ENCODE data around the gene HDAC4.

The HDAC4 gene

GRCh38 chr2:239267288-239267951 lies 133.4 kb downstream of the HDAC4 start:
- no peaks in the 10 kb centered on the region for H3K36me3 ChIP-seq (ENCODE audit: control insufficient read depth, insufficient read depth, low read length, severe bottlenecking)
- peaks cover 52% of the 10 kb centered on the region for H3K4me1 ChIP-seq (ENCODE audit: control insufficient read depth, insufficient read depth, low read length)
- H3K4me3 ChIP-seq (ENCODE audit: low read length) = no peak overlapping the region
- peak overlapping the region; percentile 13 for H3K9ac ChIP-seq (ENCODE audit: low read length)
- H3K9me3 ChIP-seq (ENCODE audit: control insufficient read depth, low read length) = no peaks in the 10 kb centered on the region
- H3K27me3 ChIP-seq (replicated peaks; ENCODE audit: control insufficient read depth, insufficient read depth, low read length) = no peaks in the 10 kb centered on the region
- DNase-seq (ENCODE audit: low read depth) = peak; percentile 64

GRCh38 chr2:239266779-239267287 lies 134.0 kb downstream of the HDAC4 start:
- Histone ChIP-seq H3K4me1 (ENCODE audit: control insufficient read depth, insufficient read depth, low read length) (peaks cover 52% of the 10 kb centered on the region), H3K4me3 (ENCODE audit: low read length) (no peak overlapping the region), H3K36me3 (ENCODE audit: control insufficient read depth, insufficient read depth, low read length, severe bottlenecking) (no peaks in the 10 kb centered on the region), H3K9me3 (ENCODE audit: control insufficient read depth, low read length) (no peaks in the 10 kb centered on the region), H3K27me3 (replicated peaks; ENCODE audit: control insufficient read depth, insufficient read depth, low read length) (no peaks in the 10 kb centered on the region), H3K9ac (ENCODE audit: low read length) (no peak overlapping the region)
- DNase-seq (ENCODE audit: low read depth) = no peak

GRCh38 chr2:239266434-239266766 lies 134.4 kb downstream of the HDAC4 start:
- Histone ChIP-seq H3K9ac (ENCODE audit: low read length) (no peak overlapping the region), H3K27me3 (replicated peaks; ENCODE audit: control insufficient read depth, insufficient read depth, low read length) (no peaks in the 10 kb centered on the region), H3K9me3 (ENCODE audit: control insufficient read depth, low read length) (no peaks in the 10 kb centered on the region), H3K36me3 (ENCODE audit: control insufficient read depth, insufficient read depth, low read length, severe bottlenecking) (no peaks in the 10 kb centered on the region), H3K4me3 (ENCODE audit: low read length) (no peak overlapping the region), H3K4me1 (ENCODE audit: control insufficient read depth, insufficient read depth, low read length) (peaks cover 49% of the 10 kb centered on the region)
- DNase-seq (ENCODE audit: low read depth) = no peak

GRCh38 chr2:239265681-239266433 lies 135.0 kb downstream of the HDAC4 start:
- Histone ChIP-seq H3K4me1 (ENCODE audit: control insufficient read depth, insufficient read depth, low read length) (peaks cover 46% of the 10 kb centered on the region), H3K27me3 (replicated peaks; ENCODE audit: control insufficient read depth, insufficient read depth, low read length) (no peaks in the 10 kb centered on the region), H3K4me3 (ENCODE audit: low read length) (no peak overlapping the region), H3K9me3 (ENCODE audit: control insufficient read depth, low read length) (no peaks in the 10 kb centered on the region), H3K9ac (ENCODE audit: low read length) (no peak overlapping the region), H3K36me3 (ENCODE audit: control insufficient read depth, insufficient read depth, low read length, severe bottlenecking) (no peaks in the 10 kb centered on the region)
- DNase-seq (ENCODE audit: low read depth) = no peak

- DNase-seq (ENCODE audit: low read depth) = peak; percentile 20
- no peaks in the 10 kb centered on the region for H3K36me3 ChIP-seq (ENCODE audit: control insufficient read depth, insufficient read depth, low read length, severe bottlenecking)
- H3K4me1 ChIP-seq (ENCODE audit: control insufficient read depth, insufficient read depth, low read length) = peaks cover 46% of the 10 kb centered on the region
- no peak overlapping the region for H3K4me3 ChIP-seq (ENCODE audit: low read length)
- H3K27me3 ChIP-seq (replicated peaks; ENCODE audit: control insufficient read depth, insufficient read depth, low read length) = no peaks in the 10 kb centered on the region
- H3K9ac ChIP-seq (ENCODE audit: low read length) = no peak overlapping the region
- no peaks in the 10 kb centered on the region for H3K9me3 ChIP-seq (ENCODE audit: control insufficient read depth, low read length)
Observed at GRCh38 chr2:239264838-239265651, 135.8 kb downstream of the HDAC4 start.

- H3K9ac ChIP-seq (ENCODE audit: low read length) = peak overlapping the region; percentile 16
- no peaks in the 10 kb centered on the region for H3K9me3 ChIP-seq (ENCODE audit: control insufficient read depth, low read length)
- peaks cover 46% of the 10 kb centered on the region for H3K4me1 ChIP-seq (ENCODE audit: control insufficient read depth, insufficient read depth, low read length)
- no peak for DNase-seq (ENCODE audit: low read depth)
- H3K36me3 ChIP-seq (ENCODE audit: control insufficient read depth, insufficient read depth, low read length, severe bottlenecking) = no peaks in the 10 kb centered on the region
- H3K4me3 ChIP-seq (ENCODE audit: low read length) = no peak overlapping the region
- no peaks in the 10 kb centered on the region for H3K27me3 ChIP-seq (replicated peaks; ENCODE audit: control insufficient read depth, insufficient read depth, low read length)
Observed at GRCh38 chr2:239264492-239264837, 136.4 kb downstream of the HDAC4 start.

GRCh38 chr2:239263669-239264491 lies 136.9 kb downstream of the HDAC4 start:
- Histone ChIP-seq H3K4me3 (ENCODE audit: low read length) (no peak overlapping the region), H3K27me3 (replicated peaks; ENCODE audit: control insufficient read depth, insufficient read depth, low read length) (no peaks in the 10 kb centered on the region), H3K36me3 (ENCODE audit: control insufficient read depth, insufficient read depth, low read length, severe bottlenecking) (no peaks in the 10 kb centered on the region), H3K9me3 (ENCODE audit: control insufficient read depth, low read length) (no peaks in the 10 kb centered on the region), H3K9ac (ENCODE audit: low read length) (peak overlapping the region; percentile 16), H3K4me1 (ENCODE audit: control insufficient read depth, insufficient read depth, low read length) (peaks cover 46% of the 10 kb centered on the region)
- DNase-seq (ENCODE audit: low read depth) = no peak

- Histone ChIP-seq H3K9me3 (ENCODE audit: control insufficient read depth, low read length) (peaks cover under 1% of the 10 kb centered on the region), H3K27me3 (replicated peaks; ENCODE audit: control insufficient read depth, insufficient read depth, low read length) (no peaks in the 10 kb centered on the region), H3K4me3 (ENCODE audit: low read length) (no peak overlapping the region), H3K36me3 (ENCODE audit: control insufficient read depth, insufficient read depth, low read length, severe bottlenecking) (no peaks in the 10 kb centered on the region), H3K4me1 (ENCODE audit: control insufficient read depth, insufficient read depth, low read length) (peaks cover 46% of the 10 kb centered on the region), H3K9ac (ENCODE audit: low read length) (no peak overlapping the region)
- DNase-seq (ENCODE audit: low read depth) = no peak
Observed at GRCh38 chr2:239263231-239263630, 137.6 kb downstream of the HDAC4 start.

- no peak overlapping the region for H3K9ac ChIP-seq (ENCODE audit: low read length)
- H3K4me3 ChIP-seq (ENCODE audit: low read length) = no peak overlapping the region
- no peaks in the 10 kb centered on the region for H3K36me3 ChIP-seq (ENCODE audit: control insufficient read depth, insufficient read depth, low read length, severe bottlenecking)
- H3K4me1 ChIP-seq (ENCODE audit: control insufficient read depth, insufficient read depth, low read length) = peaks cover 46% of the 10 kb centered on the region
- H3K27me3 ChIP-seq (replicated peaks; ENCODE audit: control insufficient read depth, insufficient read depth, low read length) = no peaks in the 10 kb centered on the region
- no peak for DNase-seq (ENCODE audit: low read depth)
- H3K9me3 ChIP-seq (ENCODE audit: control insufficient read depth, low read length) = peaks cover 5% of the 10 kb centered on the region
Observed at GRCh38 chr2:239262484-239263230, 138.2 kb downstream of the HDAC4 start.

GRCh38 chr2:239261796-239262483 lies 138.9 kb downstream of the HDAC4 start:
- H3K27me3 ChIP-seq (replicated peaks; ENCODE audit: control insufficient read depth, insufficient read depth, low read length) = no peaks in the 10 kb centered on the region
- H3K9me3 ChIP-seq (ENCODE audit: control insufficient read depth, low read length) = peaks cover 5% of the 10 kb centered on the region
- H3K9ac ChIP-seq (ENCODE audit: low read length) = no peak overlapping the region
- DNase-seq (ENCODE audit: low read depth) = no peak
- H3K36me3 ChIP-seq (ENCODE audit: control insufficient read depth, insufficient read depth, low read length, severe bottlenecking) = no peaks in the 10 kb centered on the region
- H3K4me1 ChIP-seq (ENCODE audit: control insufficient read depth, insufficient read depth, low read length) = peaks cover 46% of the 10 kb centered on the region
- H3K4me3 ChIP-seq (ENCODE audit: low read length) = no peak overlapping the region

Measured in adipocyte (in vitro differentiated cells).